Spleen (tissue), 7 donors: ENCODE measurements around the gene LYPD4.

Experiments
- CTCF ChIP-seq, 11 experiments: fragments of 200-600 bp in 7 of 11; fragments of 450-650 bp in 4 of 11; sonication (generic) in 4 of 11; IDR thresholded peaks in 8 of 11; conservative IDR thresholded peaks in 3 of 11; 1 replicate in 7 of 11; 2 replicates in 4 of 11; pipeline versions ENCODE4 v1.4.0 to v1.8.0; 2016 to 2021; ENCODE audit warnings: antibody characterized with exemption in 11 of 11, inconsistent platforms in 4 of 11, mild to moderate bottlenecking in 1 of 11
- POLR2AphosphoS5 ChIP-seq, 3 donors: sonication (generic); formaldehyde crosslinking; IDR thresholded peaks; one replicate each; pipeline ENCODE4 v1.5.1; 2017; ENCODE audit warnings: antibody characterized with exemption in 3 of 3
- donor health status: DM: no; HTN: no; CAD: no; lungs with moderate emphysema.
- donor health status: DM: no; HTN: no; CAD: no.
- donor health status: DM: no; HTN: no; CAD: no.

GRCh38 chr19:41882568-41883462, 38.3 kb upstream of the LYPD4 start, which contains the start of gene ARHGEF1:
- TF ChIP-seq CTCF (IDR thresholded peaks at IDR 0.05 in 8 of 11, conservative IDR thresholded peaks at IDR 0.05 in 3 of 11) (peak in 1 of 11 experiments; percentile 18), POLR2AphosphoS5 (IDR thresholded peaks at IDR 0.05) (peak; percentile 83 to 90 (median 84))
